GM12891 (cell line): ENCODE measurements around the gene EMC8.

Experiments
- PAX5 ChIP-seq: IDR thresholded peaks from 2 replicates; pipeline ENCODE4 v1.6.1; 2011; ENCODE audit warnings: low read length, moderate library complexity, mild to moderate bottlenecking; ENCODE audit not compliant: insufficient read depth, severe bottlenecking
- POLR2A ChIP-seq: IDR thresholded peaks from 2 replicates; pipeline ENCODE4 v1.6.1; 2011; ENCODE audit warnings: low read depth, low read length, control low read depth
- POLR2AphosphoS5 ChIP-seq: IDR thresholded peaks from 2 replicates; pipeline ENCODE4 v1.6.1; 2011; ENCODE audit warnings: low read depth, low read length, control low read depth
- TAF1 ChIP-seq: IDR thresholded peaks from 2 replicates; pipeline ENCODE4 v1.6.1; 2011; ENCODE audit warnings: low read depth, low read length, control low read depth

DNA sequence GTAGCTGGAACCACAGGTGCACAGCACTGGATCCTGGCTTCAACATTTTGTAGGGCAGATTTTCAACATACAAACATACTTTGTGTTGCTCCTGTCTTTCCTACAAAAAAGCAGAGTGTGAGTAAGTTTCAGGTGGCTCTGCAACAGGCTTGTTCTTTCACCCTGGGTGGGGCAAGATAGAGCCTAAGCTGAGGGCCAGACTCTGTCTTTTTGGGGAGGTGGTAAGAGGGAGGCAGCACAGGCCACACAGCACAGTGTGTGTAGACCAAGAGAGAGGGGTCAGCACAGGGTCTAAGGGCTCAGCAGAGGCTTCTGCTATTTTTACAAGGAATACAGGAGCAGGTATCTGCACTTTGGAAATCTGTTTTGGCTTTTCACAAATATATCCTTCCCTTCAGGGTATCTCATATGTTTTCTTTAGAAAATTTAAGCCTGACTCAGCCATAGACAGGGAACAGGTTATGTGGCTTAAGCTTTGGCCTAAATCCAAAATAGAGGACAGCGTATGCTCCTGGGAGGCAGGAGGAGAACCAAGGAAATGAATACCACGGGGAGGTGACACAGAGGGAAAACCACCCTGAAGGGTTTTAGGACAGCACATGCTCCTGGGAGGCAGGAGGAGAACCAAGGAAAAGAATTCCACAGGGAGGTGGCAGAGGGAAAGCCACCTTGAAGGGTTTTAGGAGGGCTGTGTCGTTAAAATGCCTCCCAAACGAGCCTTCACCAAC is 21.6 kb downstream of the EMC8 start:
- TF ChIP-seq POLR2AphosphoS5: no peak
- no peak for TF ChIP-seq POLR2A
- TF ChIP-seq PAX5: no peak
- no peak for TF ChIP-seq TAF1
